ENCODE results near the gene OSBP.

GRCh38 chr11:59647245-59647980, 31.8 kb upstream of the OSBP start:
- TF ChIP-seq, protein P1, sequence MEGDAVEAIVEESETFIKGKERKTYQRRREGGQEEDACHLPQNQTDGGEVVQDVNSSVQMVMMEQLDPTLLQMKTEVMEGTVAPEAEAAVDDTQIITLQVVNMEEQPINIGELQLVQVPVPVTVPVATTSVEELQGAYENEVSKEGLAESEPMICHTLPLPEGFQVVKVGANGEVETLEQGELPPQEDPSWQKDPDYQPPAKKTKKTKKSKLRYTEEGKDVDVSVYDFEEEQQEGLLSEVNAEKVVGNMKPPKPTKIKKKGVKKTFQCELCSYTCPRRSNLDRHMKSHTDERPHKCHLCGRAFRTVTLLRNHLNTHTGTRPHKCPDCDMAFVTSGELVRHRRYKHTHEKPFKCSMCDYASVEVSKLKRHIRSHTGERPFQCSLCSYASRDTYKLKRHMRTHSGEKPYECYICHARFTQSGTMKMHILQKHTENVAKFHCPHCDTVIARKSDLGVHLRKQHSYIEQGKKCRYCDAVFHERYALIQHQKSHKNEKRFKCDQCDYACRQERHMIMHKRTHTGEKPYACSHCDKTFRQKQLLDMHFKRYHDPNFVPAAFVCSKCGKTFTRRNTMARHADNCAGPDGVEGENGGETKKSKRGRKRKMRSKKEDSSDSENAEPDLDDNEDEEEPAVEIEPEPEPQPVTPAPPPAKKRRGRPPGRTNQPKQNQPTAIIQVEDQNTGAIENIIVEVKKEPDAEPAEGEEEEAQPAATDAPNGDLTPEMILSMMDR (IDR thresholded peaks at IDR 0.05): no peak
- TF ChIP-seq ESRRA (CRISPR knock-in tag; IDR thresholded peaks at IDR 0.05; ENCODE audit: borderline replicate concordance) (no peak), EMX1 (CRISPR knock-in tag; IDR thresholded peaks at IDR 0.05) (no peak), STAT6 (CRISPR knock-in tag; conservative IDR thresholded peaks at IDR 0.05; ENCODE audit: low read depth) (no peak), SMAD3 (CRISPR knock-in tag; IDR thresholded peaks at IDR 0.05; ENCODE audit: borderline replicate concordance) (no peak)
- TF ChIP-seq, protein P2, sequence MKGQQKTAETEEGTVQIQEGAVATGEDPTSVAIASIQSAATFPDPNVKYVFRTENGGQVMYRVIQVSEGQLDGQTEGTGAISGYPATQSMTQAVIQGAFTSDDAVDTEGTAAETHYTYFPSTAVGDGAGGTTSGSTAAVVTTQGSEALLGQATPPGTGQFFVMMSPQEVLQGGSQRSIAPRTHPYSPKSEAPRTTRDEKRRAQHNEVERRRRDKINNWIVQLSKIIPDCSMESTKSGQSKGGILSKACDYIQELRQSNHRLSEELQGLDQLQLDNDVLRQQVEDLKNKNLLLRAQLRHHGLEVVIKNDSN (CRISPR knock-in tag; IDR thresholded peaks at IDR 0.05): no peak
- TF ChIP-seq, protein P3, sequence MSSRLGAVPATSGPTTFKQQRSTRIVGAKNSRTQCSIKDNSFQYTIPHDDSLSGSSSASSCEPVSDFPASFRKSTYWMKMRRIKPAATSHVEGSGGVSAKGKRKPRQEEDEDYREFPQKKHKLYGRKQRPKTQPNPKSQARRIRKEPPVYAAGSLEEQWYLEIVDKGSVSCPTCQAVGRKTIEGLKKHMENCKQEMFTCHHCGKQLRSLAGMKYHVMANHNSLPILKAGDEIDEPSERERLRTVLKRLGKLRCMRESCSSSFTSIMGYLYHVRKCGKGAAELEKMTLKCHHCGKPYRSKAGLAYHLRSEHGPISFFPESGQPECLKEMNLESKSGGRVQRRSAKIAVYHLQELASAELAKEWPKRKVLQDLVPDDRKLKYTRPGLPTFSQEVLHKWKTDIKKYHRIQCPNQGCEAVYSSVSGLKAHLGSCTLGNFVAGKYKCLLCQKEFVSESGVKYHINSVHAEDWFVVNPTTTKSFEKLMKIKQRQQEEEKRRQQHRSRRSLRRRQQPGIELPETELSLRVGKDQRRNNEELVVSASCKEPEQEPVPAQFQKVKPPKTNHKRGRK (CRISPR knock-in tag; IDR thresholded peaks at IDR 0.05; ENCODE audit: borderline replicate concordance): no peak
- TF ChIP-seq, protein P4, sequence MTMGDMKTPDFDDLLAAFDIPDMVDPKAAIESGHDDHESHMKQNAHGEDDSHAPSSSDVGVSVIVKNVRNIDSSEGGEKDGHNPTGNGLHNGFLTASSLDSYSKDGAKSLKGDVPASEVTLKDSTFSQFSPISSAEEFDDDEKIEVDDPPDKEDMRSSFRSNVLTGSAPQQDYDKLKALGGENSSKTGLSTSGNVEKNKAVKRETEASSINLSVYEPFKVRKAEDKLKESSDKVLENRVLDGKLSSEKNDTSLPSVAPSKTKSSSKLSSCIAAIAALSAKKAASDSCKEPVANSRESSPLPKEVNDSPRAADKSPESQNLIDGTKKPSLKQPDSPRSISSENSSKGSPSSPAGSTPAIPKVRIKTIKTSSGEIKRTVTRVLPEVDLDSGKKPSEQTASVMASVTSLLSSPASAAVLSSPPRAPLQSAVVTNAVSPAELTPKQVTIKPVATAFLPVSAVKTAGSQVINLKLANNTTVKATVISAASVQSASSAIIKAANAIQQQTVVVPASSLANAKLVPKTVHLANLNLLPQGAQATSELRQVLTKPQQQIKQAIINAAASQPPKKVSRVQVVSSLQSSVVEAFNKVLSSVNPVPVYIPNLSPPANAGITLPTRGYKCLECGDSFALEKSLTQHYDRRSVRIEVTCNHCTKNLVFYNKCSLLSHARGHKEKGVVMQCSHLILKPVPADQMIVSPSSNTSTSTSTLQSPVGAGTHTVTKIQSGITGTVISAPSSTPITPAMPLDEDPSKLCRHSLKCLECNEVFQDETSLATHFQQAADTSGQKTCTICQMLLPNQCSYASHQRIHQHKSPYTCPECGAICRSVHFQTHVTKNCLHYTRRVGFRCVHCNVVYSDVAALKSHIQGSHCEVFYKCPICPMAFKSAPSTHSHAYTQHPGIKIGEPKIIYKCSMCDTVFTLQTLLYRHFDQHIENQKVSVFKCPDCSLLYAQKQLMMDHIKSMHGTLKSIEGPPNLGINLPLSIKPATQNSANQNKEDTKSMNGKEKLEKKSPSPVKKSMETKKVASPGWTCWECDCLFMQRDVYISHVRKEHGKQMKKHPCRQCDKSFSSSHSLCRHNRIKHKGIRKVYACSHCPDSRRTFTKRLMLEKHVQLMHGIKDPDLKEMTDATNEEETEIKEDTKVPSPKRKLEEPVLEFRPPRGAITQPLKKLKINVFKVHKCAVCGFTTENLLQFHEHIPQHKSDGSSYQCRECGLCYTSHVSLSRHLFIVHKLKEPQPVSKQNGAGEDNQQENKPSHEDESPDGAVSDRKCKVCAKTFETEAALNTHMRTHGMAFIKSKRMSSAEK (CRISPR knock-in tag; IDR thresholded peaks at IDR 0.05; ENCODE audit: borderline replicate concordance): no peak
